Measurements from ENCODE around the gene SCGB3A1. TPM values are rescaled to one million over a fixed set of nuclear protein-coding genes. Genes with fewer than 3 reads are reported as not detected.

Gene SCGB3A1, protein sequence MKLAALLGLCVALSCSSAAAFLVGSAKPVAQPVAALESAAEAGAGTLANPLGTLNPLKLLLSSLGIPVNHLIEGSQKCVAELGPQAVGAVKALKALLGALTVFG
- total RNA-seq (2012; rRNA removed) (not detected in 2 replicates), polyA plus RNA-seq (2012; rRNA removed) (not detected in 2 replicates), Bru-seq, nascent RNA (not detected), BruChase-seq, experiment 1, labeled RNA remaining after a 6-hour chase (not detected), BruChase-seq, experiment 2, labeled RNA remaining after a 2-hour chase (not detected)
- not detected in 2 replicates for polyA plus RNA-seq (2012; cell fraction: cytosol; rRNA removed)
- polyA plus RNA-seq (2012; cell fraction: nucleus; rRNA removed; ENCODE audit: low replicate concordance): not detected in 2 replicates
- long read RNA-seq: 0 reads

DNA sequence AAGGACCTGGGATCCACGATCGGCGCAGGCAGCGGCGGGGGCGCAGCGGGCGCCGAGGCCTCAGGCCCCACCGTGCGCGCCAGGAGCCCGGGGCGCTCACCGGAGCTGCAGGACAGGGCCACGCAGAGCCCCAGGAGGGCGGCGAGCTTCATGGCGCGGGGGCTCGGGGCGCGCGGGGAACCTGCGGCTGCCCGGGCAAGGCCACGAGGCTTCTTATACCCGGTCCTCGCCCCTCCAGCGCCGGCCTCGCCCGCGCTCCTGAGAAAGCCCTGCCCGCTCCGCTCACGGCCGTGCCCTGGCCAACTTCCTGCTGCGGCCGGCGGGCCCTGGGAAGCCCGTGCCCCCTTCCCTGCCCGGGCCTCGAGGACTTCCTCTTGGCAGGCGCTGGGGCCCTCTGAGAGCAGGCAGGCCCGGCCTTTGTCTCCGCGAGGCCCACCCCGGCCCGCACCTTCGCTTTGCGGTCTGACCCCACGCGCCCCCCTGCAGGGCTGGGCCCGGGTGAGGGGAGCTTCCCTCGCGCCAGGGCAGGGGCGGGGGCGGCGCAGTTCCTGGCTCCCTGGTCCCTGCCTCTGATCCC lies at the start of gene SCGB3A1:
SCGB3A1 (minus strand) TSS at position 189 of the 577 bp plus-strand sequence; CDS start at position 152, 37 bp downstream.
- H2BK120ac ChIP-seq (ENCODE audit: low read depth, low read length): no peak within 1 kb of the TSS
- no peaks in the 10 kb centered on the region for H3K9me3 ChIP-seq (ENCODE audit: control insufficient read depth, insufficient read depth, low read length)
- no peak within 1 kb of the TSS for H4K91ac ChIP-seq (ENCODE audit: insufficient read depth, low read depth, low read length)
- no peak within 1 kb of the TSS; the same call in 1 of the 2 replicates for H3K4me2 ChIP-seq (ENCODE audit: low read depth, low read length)
- H2AK5ac ChIP-seq (ENCODE audit: low read depth, low read length): no peak within 1 kb of the TSS
- DNase-seq (no peak), ATAC-seq (ENCODE audit: low read depth) (peak; percentile 45)
- dilution Hi-C loops (cut with HindIII; ENCODE audit: low sequenced_read_pairs, unreplicated experiment) (no loop called here), intact Hi-C loops (cut with micrococcal nuclease) (no loop called here), in situ Hi-C loops (cut with MboI; ENCODE audit: low sequenced_read_pairs) (no loop called here)
- H4K20me1 ChIP-seq (ENCODE audit: insufficient read depth, low read length): no peaks in the 10 kb centered on the region
- H2AFZ ChIP-seq (replicated peaks; ENCODE audit: low read length, poor library complexity): peak within 1 kb of the TSS; percentile 51
- no peak within 1 kb of the TSS for H4K5ac ChIP-seq (ENCODE audit: low read depth, low read length)
- H3K56ac ChIP-seq (ENCODE audit: extremely low read depth, insufficient read depth, low read length): no peak within 1 kb of the TSS
- no peak within 1 kb of the TSS for H2BK20ac ChIP-seq (ENCODE audit: low read depth, low read length)
- peaks cover 40% of the 10 kb centered on the region for H3K27me3 ChIP-seq (ENCODE audit: control insufficient read depth, insufficient read depth, low read length)
- H3K79me1 ChIP-seq (ENCODE audit: low read depth in 1 of 2, low read length in 2 of 2): no peaks in the 10 kb centered on the region
- no peak within 1 kb of the TSS for H2BK5ac ChIP-seq (ENCODE audit: low read depth, low read length, poor library complexity, severe bottlenecking)
- no peak within 1 kb of the TSS for H3K27ac ChIP-seq (ENCODE audit: insufficient read depth, low read length)
- TF ChIP-seq MXI1 (IDR thresholded peaks at IDR 0.05; ENCODE audit: borderline replicate concordance, low read depth, low read length): no peak
- no peaks in the 10 kb centered on the region for H3K9me1 ChIP-seq (ENCODE audit: insufficient read depth, low read length)
- no peak within 1 kb of the TSS for H3K18ac ChIP-seq (ENCODE audit: low read depth, low read length)
- no peaks in the 10 kb centered on the region for H3K36me3 ChIP-seq (ENCODE audit: control insufficient read depth, insufficient read depth, low read length)
- H3K4ac ChIP-seq (ENCODE audit: low read depth, low read length): no peak within 1 kb of the TSS
- H4K8ac ChIP-seq (ENCODE audit: low read depth in 2 of 2, low read length in 2 of 2): no peak within 1 kb of the TSS
- H3K23ac ChIP-seq (ENCODE audit: low read depth, low read length): no peak within 1 kb of the TSS
- no peak within 1 kb of the TSS for H3K9ac ChIP-seq (ENCODE audit: low read depth, low read length)
- H2BK15ac ChIP-seq (ENCODE audit: low read depth, low read length): no peak within 1 kb of the TSS
- WGBS, 2 experiments (ENCODE audit: extremely low coverage in 2 of 2, insufficient read length in 1 of 2): 8% methylated on average over 21 of the region's 60 CpGs; no CpG with 5 or more reads in 1 of the 2 experiments
- POLR2A ChIA-PET (ENCODE audit: unreplicated experiment): no interaction called here
- CTCF ChIA-PET: no interaction called here
- no peak within 1 kb of the TSS for H3K4me3 ChIP-seq (ENCODE audit: insufficient read depth, low read depth, low read length)
- H3K4me1 ChIP-seq (ENCODE audit: control insufficient read depth, insufficient read depth, low read length): no peaks in the 10 kb centered on the region; the same call in 1 of the 2 replicates
- BruUV-seq (replicated peaks): no TSS peak
- no peak within 1 kb of the TSS for H3K14ac ChIP-seq (replicated peaks; ENCODE audit: low read depth, low read length)
- H2AK9ac ChIP-seq (replicated peaks; ENCODE audit: low read depth, low read length, poor library complexity): no peak within 1 kb of the TSS
